Measurements from ENCODE around the gene COX7A2. TPM values are rescaled to one million over a fixed set of nuclear protein-coding genes. Genes with fewer than 3 reads are reported as not detected.

COX7A2 gene
- total and polyA plus RNA-seq, 10 of the 15 experiments (the other 5 are each of a cell fraction or from before 2014, with no cell fraction given): 199 to 1,834 (median 576) TPM

DNA sequence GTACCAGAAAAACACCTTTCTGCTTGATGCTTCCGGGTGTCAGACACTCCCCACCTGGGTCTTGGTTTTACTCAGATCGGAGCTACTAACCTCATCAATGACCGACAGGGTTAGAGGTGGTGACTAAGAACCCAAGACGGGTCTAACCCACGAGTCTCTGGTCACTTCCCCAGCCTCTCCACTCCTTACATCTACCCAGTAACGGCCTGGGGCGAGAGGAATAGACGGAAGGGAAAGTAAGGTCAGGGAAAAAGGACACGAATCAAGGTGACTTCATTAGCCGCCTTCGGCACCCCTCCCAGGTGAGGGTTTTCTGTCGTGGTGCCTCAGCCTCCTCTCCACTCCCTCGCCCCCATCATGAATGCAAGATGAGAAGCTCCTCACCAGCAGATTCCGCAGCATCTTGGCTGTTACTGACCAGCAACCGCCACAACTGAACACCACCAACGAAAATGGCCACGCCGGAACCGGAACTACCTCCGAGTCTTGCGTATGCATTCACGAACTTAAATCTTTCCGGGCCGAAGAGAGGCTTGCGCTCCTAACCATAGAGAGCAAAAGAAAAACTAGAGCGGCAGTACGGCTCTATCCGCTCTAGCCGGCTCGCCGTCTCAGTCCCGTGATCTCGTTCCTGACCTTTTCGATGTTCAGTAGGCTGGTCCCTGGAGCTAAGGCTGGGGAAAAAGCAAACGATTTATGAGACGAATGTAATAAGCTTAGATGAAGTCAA, at the start of gene COX7A2 (continued):
- TF ChIP-seq ELK1 (IDR thresholded peaks at IDR 0.05; ENCODE audit: low read depth, low read length) (peak; percentile 98), MEF2B (IDR thresholded peaks at IDR 0.05; ENCODE audit: partially characterized antibody, poor library complexity, severe bottlenecking) (no peak), JUNB (IDR thresholded peaks at IDR 0.05) (peak; percentile 87), ZNF24 (IDR thresholded peaks at IDR 0.05) (0 out of 2 replicates have a peak, but pooled peaks have one; percentile 45), ETV6 (conservative IDR thresholded peaks at IDR 0.05 in 1 of 2, IDR thresholded peaks at IDR 0.05 in 1 of 2; ENCODE audit: borderline replicate concordance in 1 of 2, low read depth in 1 of 2) (peak in 1 of 2 experiments; percentile 90; a peak in 2 of 4 replicates), GABPA (IDR thresholded peaks at IDR 0.05; ENCODE audit: low read depth) (peak; percentile 95), FOS (IDR thresholded peaks at IDR 0.05; ENCODE audit: borderline replicate concordance, extremely low read depth, insufficient read length) (no peak), POU2F2 (IDR thresholded peaks at IDR 0.05; ENCODE audit: borderline replicate concordance, low read depth, low read length) (peak; percentile 95), PML (IDR thresholded peaks at IDR 0.05; ENCODE audit: low read length) (peak; percentile 98), MEF2A (IDR thresholded peaks at IDR 0.05; ENCODE audit: insufficient read depth, low read depth, low read length) (peak; percentile 41; the same call in 1 of the 2 replicates), SRF (IDR thresholded peaks at IDR 0.05; ENCODE audit: low read depth in 2 of 2, low read length in 2 of 2) (peak; percentile 68 to 85), TCF3 (IDR thresholded peaks at IDR 0.05; ENCODE audit: borderline replicate concordance, insufficient read depth, low read depth, low read length) (peak; percentile 41; the same call in 1 of the 2 replicates), SMARCA5 (IDR thresholded peaks at IDR 0.05) (peak; percentile 79; the same call in 1 of the 2 replicates), ZZZ3 (IDR thresholded peaks at IDR 0.05; ENCODE audit: control insufficient read depth, insufficient read length, low read depth) (no peak), BACH1 (IDR thresholded peaks at IDR 0.05; ENCODE audit: borderline replicate concordance) (no peak; the same call in 1 of the 2 replicates), EZH2 (IDR thresholded peaks at IDR 0.05; ENCODE audit: borderline replicate concordance, control insufficient read depth, low read depth, low read length) (no peak), IKZF1 (conservative IDR thresholded peaks at IDR 0.05) (peak; percentile 71), ATF7 (IDR thresholded peaks at IDR 0.05; ENCODE audit: low read depth) (peak; percentile 78), MYB (IDR thresholded peaks at IDR 0.05; ENCODE audit: borderline replicate concordance, low read depth, low read length) (peak; percentile 87)
- TF ChIP-seq, protein P1, sequence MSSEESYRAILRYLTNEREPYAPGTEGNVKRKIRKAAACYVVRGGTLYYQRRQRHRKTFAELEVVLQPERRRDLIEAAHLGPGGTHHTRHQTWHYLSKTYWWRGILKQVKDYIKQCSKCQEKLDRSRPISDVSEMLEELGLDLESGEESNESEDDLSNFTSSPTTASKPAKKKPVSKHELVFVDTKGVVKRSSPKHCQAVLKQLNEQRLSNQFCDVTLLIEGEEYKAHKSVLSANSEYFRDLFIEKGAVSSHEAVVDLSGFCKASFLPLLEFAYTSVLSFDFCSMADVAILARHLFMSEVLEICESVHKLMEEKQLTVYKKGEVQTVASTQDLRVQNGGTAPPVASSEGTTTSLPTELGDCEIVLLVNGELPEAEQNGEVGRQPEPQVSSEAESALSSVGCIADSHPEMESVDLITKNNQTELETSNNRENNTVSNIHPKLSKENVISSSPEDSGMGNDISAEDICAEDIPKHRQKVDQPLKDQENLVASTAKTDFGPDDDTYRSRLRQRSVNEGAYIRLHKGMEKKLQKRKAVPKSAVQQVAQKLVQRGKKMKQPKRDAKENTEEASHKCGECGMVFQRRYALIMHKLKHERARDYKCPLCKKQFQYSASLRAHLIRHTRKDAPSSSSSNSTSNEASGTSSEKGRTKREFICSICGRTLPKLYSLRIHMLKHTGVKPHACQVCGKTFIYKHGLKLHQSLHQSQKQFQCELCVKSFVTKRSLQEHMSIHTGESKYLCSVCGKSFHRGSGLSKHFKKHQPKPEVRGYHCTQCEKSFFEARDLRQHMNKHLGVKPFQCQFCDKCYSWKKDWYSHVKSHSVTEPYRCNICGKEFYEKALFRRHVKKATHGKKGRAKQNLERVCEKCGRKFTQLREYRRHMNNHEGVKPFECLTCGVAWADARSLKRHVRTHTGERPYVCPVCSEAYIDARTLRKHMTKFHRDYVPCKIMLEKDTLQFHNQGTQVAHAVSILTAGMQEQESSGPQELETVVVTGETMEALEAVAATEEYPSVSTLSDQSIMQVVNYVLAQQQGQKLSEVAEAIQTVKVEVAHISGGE (CRISPR knock-in tag; IDR thresholded peaks at IDR 0.05): peak; percentile 44; the same call in 1 of the 2 replicates
- TF ChIP-seq, protein P2, sequence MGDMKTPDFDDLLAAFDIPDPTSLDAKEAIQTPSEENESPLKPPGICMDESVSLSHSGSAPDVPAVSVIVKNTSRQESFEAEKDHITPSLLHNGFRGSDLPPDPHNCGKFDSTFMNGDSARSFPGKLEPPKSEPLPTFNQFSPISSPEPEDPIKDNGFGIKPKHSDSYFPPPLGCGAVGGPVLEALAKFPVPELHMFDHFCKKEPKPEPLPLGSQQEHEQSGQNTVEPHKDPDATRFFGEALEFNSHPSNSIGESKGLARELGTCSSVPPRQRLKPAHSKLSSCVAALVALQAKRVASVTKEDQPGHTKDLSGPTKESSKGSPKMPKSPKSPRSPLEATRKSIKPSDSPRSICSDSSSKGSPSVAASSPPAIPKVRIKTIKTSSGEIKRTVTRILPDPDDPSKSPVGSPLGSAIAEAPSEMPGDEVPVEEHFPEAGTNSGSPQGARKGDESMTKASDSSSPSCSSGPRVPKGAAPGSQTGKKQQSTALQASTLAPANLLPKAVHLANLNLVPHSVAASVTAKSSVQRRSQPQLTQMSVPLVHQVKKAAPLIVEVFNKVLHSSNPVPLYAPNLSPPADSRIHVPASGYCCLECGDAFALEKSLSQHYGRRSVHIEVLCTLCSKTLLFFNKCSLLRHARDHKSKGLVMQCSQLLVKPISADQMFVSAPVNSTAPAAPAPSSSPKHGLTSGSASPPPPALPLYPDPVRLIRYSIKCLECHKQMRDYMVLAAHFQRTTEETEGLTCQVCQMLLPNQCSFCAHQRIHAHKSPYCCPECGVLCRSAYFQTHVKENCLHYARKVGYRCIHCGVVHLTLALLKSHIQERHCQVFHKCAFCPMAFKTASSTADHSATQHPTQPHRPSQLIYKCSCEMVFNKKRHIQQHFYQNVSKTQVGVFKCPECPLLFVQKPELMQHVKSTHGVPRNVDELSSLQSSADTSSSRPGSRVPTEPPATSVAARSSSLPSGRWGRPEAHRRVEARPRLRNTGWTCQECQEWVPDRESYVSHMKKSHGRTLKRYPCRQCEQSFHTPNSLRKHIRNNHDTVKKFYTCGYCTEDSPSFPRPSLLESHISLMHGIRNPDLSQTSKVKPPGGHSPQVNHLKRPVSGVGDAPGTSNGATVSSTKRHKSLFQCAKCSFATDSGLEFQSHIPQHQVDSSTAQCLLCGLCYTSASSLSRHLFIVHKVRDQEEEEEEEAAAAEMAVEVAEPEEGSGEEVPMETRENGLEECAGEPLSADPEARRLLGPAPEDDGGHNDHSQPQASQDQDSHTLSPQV (IDR thresholded peaks at IDR 0.05): no peak

Data from GM12878 (cell line).